GM18526 (cell line): ENCODE data around the gene TMEM272.
A peak's percentile ranks its signal among the peaks of the same experiment; 100 is the strongest.

Source experiments
- POLR2A ChIP-seq: IDR thresholded peaks from 3 replicates; pipeline ENCODE4 v1.6.1; 2011; ENCODE audit not compliant: insufficient read length; ENCODE audit errors: extremely low read depth

Gene TMEM272

GRCh38 chr13:51821606-51822005, 23.4 kb downstream of the TMEM272 start:
- no peak for TF ChIP-seq POLR2A

GRCh38 chr13:51820016-51820597, 24.9 kb downstream of the TMEM272 start:
- TF ChIP-seq POLR2A = no peak

GRCh38 chr13:51819544-51819943, 25.4 kb downstream of the TMEM272 start:
- TF ChIP-seq POLR2A = no peak

- TF ChIP-seq POLR2A = no peak
Observed at GRCh38 chr13:51818781-51819511, 26.0 kb downstream of the TMEM272 start.

- TF ChIP-seq POLR2A = no peak
Observed at GRCh38 chr13:51818276-51818675, 26.7 kb downstream of the TMEM272 start.

- TF ChIP-seq POLR2A = no peak
Observed at GRCh38 chr13:51817717-51818116, 27.3 kb downstream of the TMEM272 start.

- TF ChIP-seq POLR2A = no peak
Observed at GRCh38 chr13:51816604-51817249, 28.2 kb downstream of the TMEM272 start.

GRCh38 chr13:51815848-51816247, 29.1 kb downstream of the TMEM272 start:
- TF ChIP-seq POLR2A = no peak

- TF ChIP-seq POLR2A = peak; percentile 37
Observed at GRCh38 chr13:51814825-51815650, 29.9 kb downstream of the TMEM272 start.

- TF ChIP-seq POLR2A = no peak
Observed at GRCh38 chr13:51814071-51814470, 30.9 kb downstream of the TMEM272 start.

- TF ChIP-seq POLR2A = no peak
Observed at GRCh38 chr13:51811920-51812451, 33.0 kb downstream of the TMEM272 start.

GRCh38 chr13:51811046-51811445, 33.9 kb downstream of the TMEM272 start:
- no peak for TF ChIP-seq POLR2A

- no peak for TF ChIP-seq POLR2A
Observed at GRCh38 chr13:51808811-51809210, 36.2 kb downstream of the TMEM272 start.

- no peak for TF ChIP-seq POLR2A
Observed at GRCh38 chr13:51807041-51807440, 37.9 kb downstream of the TMEM272 start.

GRCh38 chr13:51806566-51806965, 38.4 kb downstream of the TMEM272 start:
- no peak for TF ChIP-seq POLR2A
